ENCODE results near the gene ITIH4. TPM values are rescaled to one million over a fixed set of nuclear protein-coding genes. Genes with fewer than 3 reads are reported as not detected.

Gene ITIH4
- total RNA-seq, result 45.3 and 55.9 TPM in 2 replicates
- polyA plus RNA-seq, result 80.8 and 91.3 TPM in 2 replicates

- no peaks in the 10 kb centered on the region for H3K9me2 ChIP-seq (replicated peaks; ENCODE audit: insufficient read depth)
- DNase-seq (ENCODE audit: low spot score), result no peak
- no peaks in the 10 kb centered on the region for H3K79me2 ChIP-seq
- no peaks in the 10 kb centered on the region for H3K27me3 ChIP-seq
- H3K4me1 ChIP-seq (ENCODE audit: insufficient read depth), result peaks cover 13% of the 10 kb centered on the region
- H3K9me3 ChIP-seq (ENCODE audit: low read depth), result no peaks in the 10 kb centered on the region
- TF ChIP-seq EZH2phosphoT487 (IDR thresholded peaks at IDR 0.05; ENCODE audit: low read depth, severe bottlenecking, unreplicated experiment) (no peak), EZH2 (IDR thresholded peaks at IDR 0.05; ENCODE audit: borderline replicate concordance) (no peak)
- TF ChIP-seq, protein P1, sequence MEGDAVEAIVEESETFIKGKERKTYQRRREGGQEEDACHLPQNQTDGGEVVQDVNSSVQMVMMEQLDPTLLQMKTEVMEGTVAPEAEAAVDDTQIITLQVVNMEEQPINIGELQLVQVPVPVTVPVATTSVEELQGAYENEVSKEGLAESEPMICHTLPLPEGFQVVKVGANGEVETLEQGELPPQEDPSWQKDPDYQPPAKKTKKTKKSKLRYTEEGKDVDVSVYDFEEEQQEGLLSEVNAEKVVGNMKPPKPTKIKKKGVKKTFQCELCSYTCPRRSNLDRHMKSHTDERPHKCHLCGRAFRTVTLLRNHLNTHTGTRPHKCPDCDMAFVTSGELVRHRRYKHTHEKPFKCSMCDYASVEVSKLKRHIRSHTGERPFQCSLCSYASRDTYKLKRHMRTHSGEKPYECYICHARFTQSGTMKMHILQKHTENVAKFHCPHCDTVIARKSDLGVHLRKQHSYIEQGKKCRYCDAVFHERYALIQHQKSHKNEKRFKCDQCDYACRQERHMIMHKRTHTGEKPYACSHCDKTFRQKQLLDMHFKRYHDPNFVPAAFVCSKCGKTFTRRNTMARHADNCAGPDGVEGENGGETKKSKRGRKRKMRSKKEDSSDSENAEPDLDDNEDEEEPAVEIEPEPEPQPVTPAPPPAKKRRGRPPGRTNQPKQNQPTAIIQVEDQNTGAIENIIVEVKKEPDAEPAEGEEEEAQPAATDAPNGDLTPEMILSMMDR (IDR thresholded peaks at IDR 0.05; ENCODE audit: poor library complexity), result no peak
- no peak within 1 kb of the TSS for H3K4me3 ChIP-seq
- 76% methylated on average over 16 of the region's 16 CpGs for WGBS (ENCODE audit: low lambda C conversion rate, missing lambda C conversion rate)
- H3K27ac ChIP-seq, result no peak within 1 kb of the TSS
- H4K20me1 ChIP-seq (ENCODE audit: insufficient read depth, poor library complexity, severe bottlenecking), result no peaks in the 10 kb centered on the region
- H3K4me2 ChIP-seq, result no peak within 1 kb of the TSS
- H2AFZ ChIP-seq, result no peak within 1 kb of the TSS
- H3K36me3 ChIP-seq (replicated peaks; ENCODE audit: insufficient read depth, low read depth), result no peaks in the 10 kb centered on the region
Measured at GRCh38 chr3:52830535-52831258, at the start of gene ITIH4. TSS of gene ITIH4 (minus strand) at chr3:52830672. CDS start at chr3:52830642, 30 bp downstream.

DNA sequence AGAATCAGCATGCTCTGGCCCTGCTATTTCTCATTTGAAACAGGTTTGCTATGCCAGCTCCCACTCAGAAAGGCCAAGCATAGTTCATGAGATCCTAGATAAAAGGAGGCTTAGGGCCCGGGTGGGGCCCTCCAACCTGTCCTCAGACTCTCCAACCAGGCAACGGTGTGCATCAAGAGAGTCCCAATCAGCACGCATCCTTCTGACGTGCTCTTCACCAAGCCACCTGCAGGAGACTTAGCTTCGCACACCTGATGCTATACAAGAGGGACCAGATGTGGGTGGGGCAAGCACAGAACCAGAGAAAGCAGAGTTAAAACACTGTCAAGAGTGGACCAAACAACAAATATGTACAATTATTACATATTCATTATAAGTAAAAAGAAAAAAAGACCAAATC is 49.6 kb upstream of the ITIH4 start:
- Histone ChIP-seq H3K36me3 (replicated peaks; ENCODE audit: insufficient read depth, low read depth) (peaks cover 1% of the 10 kb centered on the region), H3K27ac (no peak overlapping the region), H3K9me2 (replicated peaks; ENCODE audit: insufficient read depth) (no peaks in the 10 kb centered on the region), H3K79me2 (peaks cover 13% of the 10 kb centered on the region), H3K4me1 (ENCODE audit: insufficient read depth) (no peaks in the 10 kb centered on the region), H3K4me2 (no peak overlapping the region), H2AFZ (no peak overlapping the region), H3K4me3 (no peak overlapping the region), H3K27me3 (no peaks in the 10 kb centered on the region), H4K20me1 (ENCODE audit: insufficient read depth, poor library complexity, severe bottlenecking) (no peaks in the 10 kb centered on the region), H3K9me3 (ENCODE audit: low read depth) (no peaks in the 10 kb centered on the region)
- no peak for DNase-seq (ENCODE audit: low spot score)
- no peak for TF ChIP-seq EZH2phosphoT487 (IDR thresholded peaks at IDR 0.05; ENCODE audit: low read depth, severe bottlenecking, unreplicated experiment)
- TF ChIP-seq EZH2 (IDR thresholded peaks at IDR 0.05; ENCODE audit: borderline replicate concordance), result no peak
- TF ChIP-seq, protein P1 (IDR thresholded peaks at IDR 0.05; ENCODE audit: poor library complexity), result no peak
- WGBS (ENCODE audit: low lambda C conversion rate, missing lambda C conversion rate), result 94% methylated on average over 5 of the region's 5 CpGs

- Histone ChIP-seq H3K27ac (no peak overlapping the region), H3K4me3 (no peak overlapping the region), H3K9me3 (ENCODE audit: low read depth) (no peaks in the 10 kb centered on the region), H3K4me2 (no peak overlapping the region), H3K79me2 (peaks cover 17% of the 10 kb centered on the region), H4K20me1 (ENCODE audit: insufficient read depth, poor library complexity, severe bottlenecking) (no peaks in the 10 kb centered on the region), H3K27me3 (no peaks in the 10 kb centered on the region), H2AFZ (no peak overlapping the region), H3K36me3 (replicated peaks; ENCODE audit: insufficient read depth, low read depth) (no peaks in the 10 kb centered on the region), H3K9me2 (replicated peaks; ENCODE audit: insufficient read depth) (no peaks in the 10 kb centered on the region), H3K4me1 (ENCODE audit: insufficient read depth) (no peaks in the 10 kb centered on the region)
- 95% methylated on average over 4 of the region's 4 CpGs for WGBS (ENCODE audit: low lambda C conversion rate, missing lambda C conversion rate)
- TF ChIP-seq EZH2phosphoT487 (IDR thresholded peaks at IDR 0.05; ENCODE audit: low read depth, severe bottlenecking, unreplicated experiment) (no peak), EZH2 (IDR thresholded peaks at IDR 0.05; ENCODE audit: borderline replicate concordance) (no peak)
- TF ChIP-seq, protein P1 (IDR thresholded peaks at IDR 0.05; ENCODE audit: poor library complexity), result no peak
- no peak for DNase-seq (ENCODE audit: low spot score)
Measured at GRCh38 chr3:52879581-52879980, 49.1 kb upstream of the ITIH4 start.
